HG02840 (cell line): ENCODE results near the gene RPTOR.

Source experiments
- ATAC-seq: cut with Tn5 transposase; IDR thresholded peaks from one replicate; pipeline ENCODE4 v1.9.1; 2021; ENCODE audit warnings: mild to moderate bottlenecking, moderate library complexity, moderate number of reproducible peaks; ENCODE audit not compliant: unreplicated experiment, low FRiP score

The RPTOR gene

DNA sequence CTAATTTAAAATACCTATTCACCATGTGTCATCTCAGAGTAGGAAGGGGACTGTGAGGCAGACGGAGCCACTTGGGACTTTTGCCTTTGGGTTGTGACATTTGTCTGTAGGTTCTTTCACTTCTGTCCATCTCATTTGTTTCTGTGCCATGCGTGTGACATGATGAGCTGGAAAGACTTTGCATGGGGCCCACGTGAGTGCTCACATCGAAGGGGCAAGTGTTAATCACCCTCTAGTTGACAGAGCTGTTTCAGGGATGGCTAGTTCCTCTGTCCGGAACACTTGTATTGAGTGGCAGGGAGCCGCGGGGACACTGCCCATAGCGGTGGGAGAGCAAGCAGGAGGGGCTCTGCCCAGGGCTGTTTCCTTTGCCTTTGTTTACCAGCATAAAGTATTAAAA is 112.0 kb downstream of the RPTOR start:
- no peak for ATAC-seq

DNA sequence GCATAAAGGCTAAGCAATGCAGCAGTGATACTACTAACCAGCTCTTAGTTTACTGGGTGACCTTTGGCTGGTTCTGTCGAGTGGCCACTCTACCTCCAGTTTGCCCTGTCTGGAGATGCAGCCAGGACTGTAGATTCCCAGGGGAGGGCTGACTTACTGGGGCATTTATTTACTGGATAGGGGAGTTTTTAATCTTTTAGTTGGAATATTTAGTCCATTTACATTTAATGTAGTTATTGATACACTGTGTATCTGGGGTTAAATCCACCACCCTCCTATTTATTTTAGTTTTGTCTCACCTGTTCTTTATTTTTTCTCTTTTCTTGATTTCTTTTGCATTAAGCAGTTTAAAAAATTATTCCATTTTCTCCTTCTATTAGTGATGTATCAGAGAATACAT is 112.9 kb downstream of the RPTOR start:
- ATAC-seq = no peak

- no peak for ATAC-seq
Observed at GRCh38 chr17:80658821-80659220, 114.2 kb downstream of the RPTOR start.

DNA sequence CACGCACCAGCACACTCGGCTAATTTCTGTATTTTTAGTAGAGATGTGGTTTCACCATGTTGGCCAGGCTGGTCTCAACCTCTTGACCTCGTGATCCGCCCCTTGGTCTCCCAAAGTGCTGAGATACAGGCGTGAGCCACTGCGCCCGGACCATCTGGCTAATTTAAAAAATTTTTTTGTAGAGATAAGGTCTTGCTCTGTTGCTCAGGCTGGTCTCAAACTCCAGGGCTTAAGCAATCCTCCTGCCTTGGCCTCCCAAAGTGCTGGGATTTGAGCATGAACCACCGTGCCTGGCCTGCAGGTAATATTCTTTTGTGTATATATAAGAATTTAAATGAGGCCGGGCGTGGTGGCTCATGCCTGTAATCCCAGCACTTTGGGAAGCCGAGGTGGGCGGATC is 115.0 kb downstream of the RPTOR start:
- no peak for ATAC-seq

DNA sequence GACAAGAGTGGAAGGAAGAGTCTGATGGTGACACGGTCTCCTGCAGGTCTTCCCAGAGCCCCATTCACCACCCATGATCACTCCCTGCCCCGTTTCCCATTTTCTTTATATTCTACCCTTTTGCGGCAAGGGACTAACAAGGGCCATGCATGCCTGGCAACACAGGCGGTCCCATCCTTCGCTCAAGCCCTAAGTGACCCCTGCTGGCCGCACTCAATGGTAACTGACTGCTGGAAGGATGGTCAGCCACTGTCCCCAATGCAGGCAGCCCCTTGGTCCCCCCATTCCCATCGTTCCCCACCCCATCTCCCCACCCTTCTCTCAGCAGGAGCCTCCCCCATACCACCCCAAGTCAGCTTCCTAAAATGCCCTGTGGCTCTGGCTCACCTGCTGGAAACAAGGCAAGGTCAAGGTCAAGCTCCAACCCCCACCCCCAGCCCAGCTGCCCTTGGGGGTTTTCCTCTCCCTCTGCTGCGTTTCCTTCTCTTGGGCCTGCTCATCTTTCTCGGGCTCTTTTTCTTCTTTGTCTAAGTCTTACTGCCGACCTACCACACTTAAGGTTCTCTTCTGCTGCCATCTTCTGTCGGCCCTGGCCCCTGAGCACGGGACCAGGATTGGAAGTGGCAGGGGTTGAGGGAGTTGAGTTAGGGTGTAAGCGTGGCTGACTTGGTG is 116.0 kb downstream of the RPTOR start:
- no peak for ATAC-seq

DNA sequence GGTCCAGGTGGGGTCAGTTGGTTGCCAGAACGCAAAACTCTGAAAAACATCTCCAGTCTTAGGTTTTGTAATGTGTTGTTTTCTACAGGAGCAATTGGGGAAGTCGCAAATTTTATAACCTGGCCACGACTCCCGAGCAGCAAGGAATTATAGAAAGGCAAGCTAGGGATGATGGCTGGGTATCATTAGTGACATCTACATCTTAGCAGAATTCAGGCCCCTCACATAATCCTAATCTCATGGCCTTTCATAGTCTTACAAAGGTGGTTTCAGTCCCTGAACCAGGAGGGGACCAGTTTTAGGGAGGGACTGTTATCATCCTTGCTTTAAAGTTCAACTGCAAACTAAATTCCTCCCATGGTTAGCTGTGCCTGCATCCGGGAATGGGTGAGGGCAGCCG is 117.9 kb downstream of the RPTOR start:
- no peak for ATAC-seq

DNA sequence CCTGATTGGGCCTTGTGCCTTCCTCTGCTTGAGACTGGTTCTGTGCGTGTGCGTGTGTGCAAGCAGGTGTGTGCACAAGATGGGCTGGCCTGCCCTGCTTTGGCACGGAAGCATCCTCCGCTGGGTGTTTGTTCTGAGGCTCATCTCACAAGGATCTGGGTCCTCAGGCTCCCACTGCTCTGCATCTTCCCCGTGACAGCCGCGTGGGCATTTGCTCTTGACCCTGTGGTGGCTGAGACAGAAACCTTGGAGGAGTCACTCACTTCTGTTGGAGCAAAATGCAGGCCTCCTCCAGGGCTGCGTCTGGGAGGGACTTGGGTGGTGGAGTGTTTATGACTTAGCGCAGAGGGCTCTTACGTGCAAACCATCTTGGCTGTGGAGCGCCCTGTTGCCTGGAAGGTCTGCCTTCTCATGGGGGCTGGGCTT is 119.2 kb downstream of the RPTOR start:
- ATAC-seq = no peak

GRCh38 chr17:80664217-80664790 is 119.7 kb downstream of the RPTOR start:
- ATAC-seq = no peak

GRCh38 chr17:80665792-80666191 is 121.2 kb downstream of the RPTOR start:
- ATAC-seq = no peak

DNA sequence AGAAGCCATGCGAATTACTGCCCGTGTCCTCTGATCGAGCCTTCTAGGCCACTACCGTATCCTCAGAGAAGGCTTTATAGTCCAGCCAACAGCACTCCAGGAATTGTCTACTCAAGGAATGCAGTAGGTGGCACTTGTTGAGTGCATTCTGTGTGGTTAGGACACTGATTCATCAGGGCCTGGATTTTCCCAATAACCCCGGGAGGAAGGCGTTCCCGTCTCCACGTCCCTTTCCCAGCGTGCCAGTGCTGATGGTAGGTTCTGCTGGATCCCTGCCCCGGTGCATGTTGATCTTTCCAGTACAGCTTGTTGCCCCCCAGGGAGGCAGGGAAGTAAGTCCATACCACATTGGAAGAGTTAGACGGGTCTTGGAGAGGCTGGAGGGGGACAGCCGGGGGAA is 122.2 kb downstream of the RPTOR start:
- no peak for ATAC-seq

DNA sequence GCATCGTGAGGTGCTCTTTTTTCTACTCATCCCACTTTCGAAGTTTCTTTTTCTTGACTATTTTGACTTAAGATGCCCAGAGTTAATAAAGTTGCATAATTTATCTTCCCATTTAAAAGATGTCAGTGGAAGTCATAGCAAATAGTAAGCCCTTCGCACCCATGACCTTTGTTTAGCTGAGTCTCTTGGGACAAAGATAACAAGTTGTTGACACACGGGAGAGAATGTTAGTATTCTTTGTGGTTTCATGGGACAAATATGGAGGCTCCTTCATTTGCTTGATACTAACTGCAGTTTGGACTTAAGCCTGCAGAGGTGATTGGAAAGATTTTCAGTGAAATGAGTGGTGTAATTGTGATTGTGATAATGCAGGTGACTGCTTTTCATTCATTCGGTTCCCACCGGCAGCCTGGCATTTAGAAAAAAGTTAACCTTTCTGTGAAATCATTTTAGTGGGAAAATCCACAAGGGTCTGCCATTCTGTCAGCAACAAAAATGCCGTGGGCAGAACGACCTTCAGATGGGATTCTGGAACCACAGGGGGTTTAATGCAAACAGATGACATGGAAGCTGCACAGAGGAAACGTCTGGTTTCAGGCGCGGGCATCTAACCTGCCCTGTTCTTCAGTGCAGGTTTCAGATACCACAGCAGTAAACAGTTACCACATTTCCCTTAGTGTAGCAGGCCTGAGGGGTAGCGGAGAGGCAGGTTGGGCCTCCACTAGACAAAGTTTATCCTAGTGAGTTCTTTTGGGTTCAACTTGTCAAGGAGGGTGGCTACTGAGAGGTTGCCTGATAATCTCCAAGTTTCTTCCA is 123.0 kb downstream of the RPTOR start:
- no peak for ATAC-seq

DNA sequence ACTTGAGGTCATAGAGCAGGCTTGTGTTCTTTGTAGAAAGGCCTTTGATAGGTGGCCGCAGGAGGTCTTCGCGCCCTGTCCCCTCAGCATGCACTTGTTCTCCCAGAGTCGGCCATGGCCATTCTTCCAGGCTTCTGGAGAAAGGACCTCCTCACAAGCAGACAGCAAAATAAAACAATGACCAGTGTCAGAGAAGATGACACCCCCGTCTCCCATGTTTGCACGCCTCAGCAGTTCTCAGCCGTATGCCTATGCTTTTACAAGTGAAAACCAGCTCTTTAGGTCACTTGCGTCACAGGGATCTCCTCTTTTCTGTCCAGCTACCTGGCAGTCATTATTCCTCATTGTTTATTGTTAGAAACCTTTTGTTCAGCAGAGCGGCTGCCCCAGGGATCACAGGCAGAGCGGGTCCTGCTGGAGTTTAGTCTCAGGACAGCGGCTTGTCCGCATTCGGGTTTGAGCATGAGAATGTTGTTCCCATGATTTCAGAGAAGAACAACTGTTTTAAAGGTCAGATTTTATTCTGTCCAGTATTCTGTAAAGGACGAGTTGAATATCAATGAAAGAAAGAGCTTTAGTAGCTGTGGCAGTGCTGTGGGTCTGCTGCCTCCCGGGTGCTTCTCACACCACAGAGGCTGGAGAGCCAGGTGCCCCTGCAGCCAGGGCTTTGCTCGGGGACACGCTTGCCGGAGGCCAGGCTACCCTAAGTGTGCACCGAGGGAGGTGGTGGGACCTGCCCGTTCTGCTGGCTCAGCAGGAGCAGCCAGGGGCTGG is 123.9 kb downstream of the RPTOR start:
- no peak for ATAC-seq

- no peak for ATAC-seq
Observed at GRCh38 chr17:80671039-80671824, 126.6 kb downstream of the RPTOR start.

- ATAC-seq = no peak
Observed at GRCh38 chr17:80671825-80672110, 127.1 kb downstream of the RPTOR start.

- no peak for ATAC-seq
Observed at GRCh38 chr17:80673152-80673920, 128.7 kb downstream of the RPTOR start.

- ATAC-seq = no peak
Observed at GRCh38 chr17:80675438-80676095, 130.9 kb downstream of the RPTOR start.

GRCh38 chr17:80676096-80676466 is 131.4 kb downstream of the RPTOR start:
- no peak for ATAC-seq

DNA sequence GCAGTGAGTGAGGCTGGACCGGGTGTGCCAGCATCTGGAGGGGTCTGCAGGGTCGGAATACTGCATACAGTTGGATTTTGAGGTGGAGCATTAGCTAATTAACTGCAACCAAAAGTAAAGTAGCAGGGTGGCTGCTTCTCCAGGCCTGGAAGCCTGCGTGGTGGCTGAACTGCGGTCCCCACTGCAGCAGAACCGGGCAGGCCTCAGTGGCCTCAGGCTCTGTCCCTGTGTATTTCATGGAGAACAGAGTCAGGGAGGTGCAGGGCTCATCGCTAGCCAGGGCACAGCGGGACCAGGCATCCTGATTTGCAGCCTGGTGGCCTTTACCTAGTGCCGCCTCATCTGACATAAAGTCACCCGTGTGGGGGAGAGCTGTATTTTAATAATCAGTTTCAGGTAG is 131.9 kb downstream of the RPTOR start:
- ATAC-seq = no peak

GRCh38 chr17:80677214-80677756 is 132.6 kb downstream of the RPTOR start:
- ATAC-seq = no peak
